OCI-LY3 (cell line): ENCODE results near the gene ABCC9.

Source experiments
- EZH2phosphoT487 ChIP-seq: fragments of 200-600 bp; shearing (Covaris generic); IDR thresholded peaks from 2 replicates; pipeline ENCODE4 v1.6.1; 2018; ENCODE audit warnings: antibody characterized with exemption, mixed run types, low read depth
- TF ChIP-seq, protein P1 (sequence below): fragments of 200-600, 300-600 bp; sonication (generic); IDR thresholded peaks from 2 replicates; pipeline ENCODE4 v1.5.1; 2014; ENCODE audit warnings: antibody characterized with exemption, low read length, low read depth

DNA sequence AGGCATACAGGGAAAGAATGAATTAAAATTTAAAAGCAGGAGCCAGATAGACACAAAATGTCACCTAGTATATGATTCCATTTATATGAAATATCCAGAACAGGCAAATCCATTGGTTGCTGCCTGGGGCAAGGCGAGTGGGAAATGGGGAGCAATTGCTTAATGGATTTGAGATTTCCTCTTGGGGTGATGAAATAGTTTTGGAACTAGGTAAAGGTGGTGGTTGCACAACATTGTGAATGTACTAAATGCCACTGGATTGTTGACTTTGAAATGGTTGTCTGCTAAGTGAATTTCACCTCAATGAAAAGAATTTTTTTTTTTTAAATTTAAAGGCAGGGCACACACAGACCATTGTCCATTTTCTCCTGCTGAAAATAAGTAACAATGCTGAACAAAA, 61.9 kb downstream of the ABCC9 start:
- TF ChIP-seq, protein P1, sequence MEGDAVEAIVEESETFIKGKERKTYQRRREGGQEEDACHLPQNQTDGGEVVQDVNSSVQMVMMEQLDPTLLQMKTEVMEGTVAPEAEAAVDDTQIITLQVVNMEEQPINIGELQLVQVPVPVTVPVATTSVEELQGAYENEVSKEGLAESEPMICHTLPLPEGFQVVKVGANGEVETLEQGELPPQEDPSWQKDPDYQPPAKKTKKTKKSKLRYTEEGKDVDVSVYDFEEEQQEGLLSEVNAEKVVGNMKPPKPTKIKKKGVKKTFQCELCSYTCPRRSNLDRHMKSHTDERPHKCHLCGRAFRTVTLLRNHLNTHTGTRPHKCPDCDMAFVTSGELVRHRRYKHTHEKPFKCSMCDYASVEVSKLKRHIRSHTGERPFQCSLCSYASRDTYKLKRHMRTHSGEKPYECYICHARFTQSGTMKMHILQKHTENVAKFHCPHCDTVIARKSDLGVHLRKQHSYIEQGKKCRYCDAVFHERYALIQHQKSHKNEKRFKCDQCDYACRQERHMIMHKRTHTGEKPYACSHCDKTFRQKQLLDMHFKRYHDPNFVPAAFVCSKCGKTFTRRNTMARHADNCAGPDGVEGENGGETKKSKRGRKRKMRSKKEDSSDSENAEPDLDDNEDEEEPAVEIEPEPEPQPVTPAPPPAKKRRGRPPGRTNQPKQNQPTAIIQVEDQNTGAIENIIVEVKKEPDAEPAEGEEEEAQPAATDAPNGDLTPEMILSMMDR: no peak
- TF ChIP-seq EZH2phosphoT487: no peak
